MM.1S (cell line): Measurements from ENCODE around the gene OGDHL.

Experiments used
- CTCF ChIP-seq: fragments of 300-600 bp; sonication (generic); IDR thresholded peaks from 2 replicates; pipeline ENCODE4 v1.5.1; 2016; ENCODE audit warnings: antibody characterized with exemption, low read length, mixed read lengths
- EZH2 ChIP-seq: fragments of 300-600 bp; sonication (generic); optimal IDR thresholded peaks from 2 replicates; pipeline ENCODE3; 2017; ENCODE audit warnings: low read depth, mild to moderate bottlenecking, antibody characterized with exemption, low read length, mixed read lengths
- EZH2phosphoT487 ChIP-seq: fragments of 300-600 bp; sonication (generic); IDR thresholded peaks from 2 replicates; pipeline ENCODE4 v1.6.1; 2018; ENCODE audit warnings: antibody characterized with exemption, low read length

GRCh38 chr10:49688261-49688846 lies 73.8 kb downstream of the OGDHL start:
- TF ChIP-seq CTCF (no peak), EZH2 (no peak), EZH2phosphoT487 (no peak)
